Measurements from ENCODE around the gene HINFP. TPM values are rescaled to one million over a fixed set of nuclear protein-coding genes. Genes with fewer than 3 reads are reported as not detected.
A peak's percentile ranks its signal among the peaks of the same experiment; 100 is the strongest.

HINFP gene
- total and polyA plus RNA-seq, 9 of the 15 experiments (the other 6 are each of a cell fraction or from before 2014, with no cell fraction given), result 13.8 to 34.1 (median 22.5) TPM

GRCh38 chr11:119101759-119102423, 19.5 kb upstream of the HINFP start, which contains the start of gene DPAGT1 (continued):
- TF ChIP-seq EGR1 (conservative IDR thresholded peaks at IDR 0.05), result no peak
- peak; percentile 28 to 52; a peak in 2 of 4 replicates for TF ChIP-seq MAZ (CRISPR knock-in tag; conservative IDR thresholded peaks at IDR 0.05 in 1 of 2, IDR thresholded peaks at IDR 0.05 in 1 of 2)
- TF ChIP-seq MCM2 (IDR thresholded peaks at IDR 0.05; ENCODE audit: low read depth), result no peak
- TF ChIP-seq TEAD4 (IDR thresholded peaks at IDR 0.05; ENCODE audit: low read length), result peak; percentile 82
- no peak for TF ChIP-seq TEAD4 (CRISPR knock-in tag; IDR thresholded peaks at IDR 0.05; ENCODE audit: borderline replicate concordance)
- no peak for TF ChIP-seq MECOM (CRISPR knock-in tag; IDR thresholded peaks at IDR 0.05)
- TF ChIP-seq ADNP (tag; IDR thresholded peaks at IDR 0.05), result no peak
- peak; percentile 98 for TF ChIP-seq DIDO1 (tag; IDR thresholded peaks at IDR 0.05; ENCODE audit: low read depth)
- no peak for TF ChIP-seq HOXB6 (CRISPR knock-in tag; IDR thresholded peaks at IDR 0.05; ENCODE audit: borderline replicate concordance)
- TF ChIP-seq SREBF2 (CRISPR knock-in tag; IDR thresholded peaks at IDR 0.05), result no peak
- TF ChIP-seq HMGXB4 (CRISPR knock-in tag; IDR thresholded peaks at IDR 0.05), result no peak
- no peak for TF ChIP-seq ZC3H8 (IDR thresholded peaks at IDR 0.05)
- TF ChIP-seq RFX5 (IDR thresholded peaks at IDR 0.05; ENCODE audit: low read depth, low read length), result no peak
- TF ChIP-seq MXI1 (IDR thresholded peaks at IDR 0.05; ENCODE audit: low read depth, low read length), result peak; percentile 96
- peak; percentile 41; the same call in 1 of the 2 replicates for TF ChIP-seq MTA3 (IDR thresholded peaks at IDR 0.05; ENCODE audit: borderline replicate concordance)
- no peak for TF ChIP-seq MCM3 (IDR thresholded peaks at IDR 0.05)
- TF ChIP-seq EZH2 (IDR thresholded peaks at IDR 0.05; ENCODE audit: borderline replicate concordance, low read depth, low read length), result no peak
- no peak for TF ChIP-seq NR3C1 (CRISPR knock-in tag; IDR thresholded peaks at IDR 0.05)
- peak; percentile 50 for TF ChIP-seq DACH1 (IDR thresholded peaks at IDR 0.05; ENCODE audit: partially characterized antibody)
- no peak for TF ChIP-seq ZNF24 (IDR thresholded peaks at IDR 0.05)
- TF ChIP-seq TEAD2 (tag; IDR thresholded peaks at IDR 0.05), result peak; percentile 88
- peak; percentile 88; the same call in 1 of the 2 replicates for TF ChIP-seq ZNF263 (CRISPR knock-in tag; IDR thresholded peaks at IDR 0.05; ENCODE audit: borderline replicate concordance)
- TF ChIP-seq FOXO4 (CRISPR knock-in tag; IDR thresholded peaks at IDR 0.05), result 0 out of 2 replicates have a peak, but pooled peaks have one; percentile 67
- TF ChIP-seq, protein P1, sequence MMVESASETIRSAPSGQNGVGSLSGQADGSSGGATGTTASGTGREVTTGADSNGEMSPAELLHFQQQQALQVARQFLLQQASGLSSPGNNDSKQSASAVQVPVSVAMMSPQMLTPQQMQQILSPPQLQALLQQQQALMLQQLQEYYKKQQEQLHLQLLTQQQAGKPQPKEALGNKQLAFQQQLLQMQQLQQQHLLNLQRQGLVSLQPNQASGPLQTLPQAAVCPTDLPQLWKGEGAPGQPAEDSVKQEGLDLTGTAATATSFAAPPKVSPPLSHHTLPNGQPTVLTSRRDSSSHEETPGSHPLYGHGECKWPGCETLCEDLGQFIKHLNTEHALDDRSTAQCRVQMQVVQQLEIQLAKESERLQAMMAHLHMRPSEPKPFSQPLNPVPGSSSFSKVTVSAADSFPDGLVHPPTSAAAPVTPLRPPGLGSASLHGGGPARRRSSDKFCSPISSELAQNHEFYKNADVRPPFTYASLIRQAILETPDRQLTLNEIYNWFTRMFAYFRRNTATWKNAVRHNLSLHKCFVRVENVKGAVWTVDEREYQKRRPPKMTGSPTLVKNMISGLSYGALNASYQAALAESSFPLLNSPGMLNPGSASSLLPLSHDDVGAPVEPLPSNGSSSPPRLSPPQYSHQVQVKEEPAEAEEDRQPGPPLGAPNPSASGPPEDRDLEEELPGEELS (CRISPR knock-in tag; IDR thresholded peaks at IDR 0.05; ENCODE audit: borderline replicate concordance), result no peak
- TF ChIP-seq SIX5 (IDR thresholded peaks at IDR 0.05; ENCODE audit: borderline replicate concordance in 1 of 2, insufficient read depth in 1 of 2, low read depth in 1 of 2, low read length in 2 of 2), result peak; percentile 59 to 84
